ENCODE measurements around the gene HSPA9. TPM values are rescaled to one million over a fixed set of nuclear protein-coding genes. Genes with fewer than 3 reads are reported as not detected.

Gene HSPA9
- polyA plus RNA-seq, 3 donors from 2014 or later: 92.8 to 153 (median 145) TPM

DNA sequence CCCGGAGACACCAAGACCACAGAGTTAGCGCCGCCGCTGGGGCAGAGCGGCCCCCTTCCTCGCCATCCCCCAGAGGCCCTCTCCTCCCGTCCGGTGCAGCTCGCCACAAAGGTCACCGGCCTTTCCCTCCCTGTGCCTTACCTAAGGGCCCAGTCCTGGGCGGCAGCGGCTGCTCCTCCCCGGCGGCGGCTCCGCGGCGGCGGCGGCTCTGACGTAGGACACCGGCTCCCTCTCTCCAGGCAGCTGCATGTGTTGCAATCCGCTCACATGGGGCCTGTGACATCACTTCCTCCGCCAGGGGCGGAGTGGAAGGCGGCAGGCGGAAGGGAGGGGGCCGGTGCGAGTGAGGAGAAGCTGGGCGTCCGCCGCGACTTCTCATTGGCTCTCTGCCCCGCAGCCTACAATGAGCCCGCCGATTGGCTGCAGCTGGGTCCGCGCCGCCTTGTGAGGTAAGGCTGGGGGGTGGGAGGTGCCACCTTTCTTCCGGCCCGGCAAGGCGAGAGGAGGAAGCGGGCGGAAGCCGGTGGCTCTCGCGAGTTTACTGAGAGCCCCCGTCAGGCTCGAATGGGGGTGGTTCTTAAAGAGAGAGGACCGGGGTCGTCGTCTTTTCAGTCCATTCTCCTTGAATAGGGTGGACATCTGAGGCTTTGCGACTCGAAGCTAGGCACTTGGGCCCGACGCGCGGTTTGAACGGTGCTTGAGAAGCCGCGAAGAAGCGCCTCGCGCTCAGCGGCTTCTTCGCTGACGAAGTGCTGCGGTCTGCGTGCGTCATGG is 32.1 kb downstream of the HSPA9 start, which contains the start of gene ETF1:
ETF1 (minus strand) TSS at position 281 of the 774 bp plus-strand sequence. CDS start 318 bp downstream, outside the sequence.
- peaks cover 11 to 21% (median 16%) of the 10 kb centered on the region in 3 donors for H3K27me3 Mint-ChIP-seq (ENCODE audit: low read depth in 3 of 3)

GRCh38 chr5:138542180-138542955 is 32.8 kb downstream of the HSPA9 start:
- Mint-ChIP-seq H3K9me3 (no peaks in the 10 kb centered on the region), H3K36me3 (no peaks in the 10 kb centered on the region), H3K4me1 (peaks cover 65 to 76% of the 10 kb centered on the region in 2 donors), H3K27me3 (ENCODE audit: low read depth in 3 of 3) (peaks cover 13 to 19% (median 16%) of the 10 kb centered on the region in 3 donors), H3K27ac (peak overlapping the region; percentile 99 to 100 (median 100)), H3K4me3 (peak overlapping the region; percentile 96 to 100 (median 99))
- no peak for DNase-seq

More for the DNA sequence above, 32.1 kb downstream of the HSPA9 start, which contains the start of gene ETF1:
- DNase-seq: peak; percentile 100
- H3K4me3 Mint-ChIP-seq: peak within 1 kb of the TSS; percentile 96 to 100 (median 99)
- peak within 1 kb of the TSS; percentile 99 to 100 (median 100) for H3K27ac Mint-ChIP-seq
- H3K9me3 Mint-ChIP-seq: no peaks in the 10 kb centered on the region
- peaks cover 70 to 80% of the 10 kb centered on the region in 2 donors for H3K4me1 Mint-ChIP-seq
- peaks cover 0 to 3% (median 0%) of the 10 kb centered on the region in 3 donors for H3K36me3 Mint-ChIP-seq

- no peak for DNase-seq
- Mint-ChIP-seq H3K36me3 (no peaks in the 10 kb centered on the region), H3K27me3 (ENCODE audit: low read depth in 3 of 3) (peaks cover 13 to 19% (median 16%) of the 10 kb centered on the region in 3 donors), H3K4me1 (peaks cover 71 to 84% of the 10 kb centered on the region in 2 donors), H3K27ac (peak overlapping the region; percentile 90 to 100 (median 100)), H3K4me3 (peak overlapping the region; percentile 96 to 100 (median 99)), H3K9me3 (no peaks in the 10 kb centered on the region)
These were observed 33.6 kb downstream of the HSPA9 start for GRCh38 chr5:138541511-138542179.

DNA sequence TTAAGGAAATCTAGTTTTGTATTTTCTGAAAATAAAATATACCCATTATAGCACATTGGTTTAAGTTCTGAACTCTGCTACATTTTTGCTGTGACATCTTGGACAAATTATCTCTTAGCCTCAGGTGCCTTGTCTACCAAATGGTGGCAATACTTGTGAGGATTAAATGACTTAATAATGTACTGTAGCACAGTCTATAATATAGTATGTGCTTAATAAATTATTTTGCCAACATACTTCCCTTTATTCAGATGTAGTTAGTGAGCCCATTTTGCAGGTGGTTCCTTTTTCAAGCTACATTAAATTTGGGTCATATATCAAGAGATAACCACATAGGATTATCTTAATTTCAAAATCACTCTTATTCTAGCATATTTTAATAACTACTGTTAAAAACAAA is 35.4 kb downstream of the HSPA9 start:
- no peaks in the 10 kb centered on the region for H3K9me3 Mint-ChIP-seq
- H3K4me1 Mint-ChIP-seq: peaks cover 68 to 81% of the 10 kb centered on the region in 2 donors
- DNase-seq: no peak
- peaks cover 13 to 18% (median 16%) of the 10 kb centered on the region in 3 donors for H3K27me3 Mint-ChIP-seq (ENCODE audit: low read depth in 3 of 3)
- H3K36me3 Mint-ChIP-seq: no peaks in the 10 kb centered on the region
- peak overlapping the region in 2 of 5 donors; percentile 11 to 23 for H3K4me3 Mint-ChIP-seq
- peak overlapping the region; percentile 13 to 100 (median 64) for H3K27ac Mint-ChIP-seq

- H3K27me3 Mint-ChIP-seq (ENCODE audit: low read depth in 3 of 3): peaks cover 13 to 18% (median 14%) of the 10 kb centered on the region in 3 donors
- H3K4me3 Mint-ChIP-seq: peak overlapping the region in 3 of 5 donors; percentile 8 to 18 (median 8)
- H3K36me3 Mint-ChIP-seq: no peaks in the 10 kb centered on the region
- DNase-seq: no peak
- no peaks in the 10 kb centered on the region for H3K9me3 Mint-ChIP-seq
- peaks cover 67 to 81% of the 10 kb centered on the region in 2 donors for H3K4me1 Mint-ChIP-seq
- peak overlapping the region in 5 of 6 donors; percentile 13 to 72 (median 54) for H3K27ac Mint-ChIP-seq
These were observed 36.1 kb downstream of the HSPA9 start for GRCh38 chr5:138538943-138539627.

GRCh38 chr5:138536665-138537315 is 38.4 kb downstream of the HSPA9 start:
- peak overlapping the region; percentile 36 to 83 (median 75) for H3K27ac Mint-ChIP-seq
- peaks cover 0 to 2% (median 2%) of the 10 kb centered on the region in 3 donors for H3K27me3 Mint-ChIP-seq (ENCODE audit: low read depth in 3 of 3)
- H3K4me1 Mint-ChIP-seq: peaks cover 68 to 85% of the 10 kb centered on the region in 2 donors
- no peaks in the 10 kb centered on the region for H3K9me3 Mint-ChIP-seq
- DNase-seq: peak; percentile 18 to 26 (median 22)
- H3K36me3 Mint-ChIP-seq: peaks cover 0 to 4% (median 0%) of the 10 kb centered on the region in 3 donors
- no peak overlapping the region for H3K4me3 Mint-ChIP-seq

- no peaks in the 10 kb centered on the region for H3K9me3 Mint-ChIP-seq
- H3K4me3 Mint-ChIP-seq: no peak overlapping the region
- no peak for DNase-seq
- H3K27me3 Mint-ChIP-seq (ENCODE audit: low read depth in 3 of 3): peaks cover 0 to 2% (median 2%) of the 10 kb centered on the region in 3 donors
- peaks cover 0 to 4% (median 0%) of the 10 kb centered on the region in 3 donors for H3K36me3 Mint-ChIP-seq
- H3K27ac Mint-ChIP-seq: peak overlapping the region in 5 of 6 donors; percentile 67 to 80 (median 74)
- H3K4me1 Mint-ChIP-seq: peaks cover 65 to 84% of the 10 kb centered on the region in 2 donors
These were observed 39.0 kb downstream of the HSPA9 start for GRCh38 chr5:138536215-138536614.

GRCh38 chr5:138533973-138534941 is 40.9 kb downstream of the HSPA9 start:
- Mint-ChIP-seq H3K36me3 (peaks cover 0 to 6% (median 0%) of the 10 kb centered on the region in 3 donors), H3K4me3 (no peak overlapping the region), H3K4me1 (peaks cover 60 to 84% of the 10 kb centered on the region in 2 donors), H3K27me3 (ENCODE audit: low read depth in 3 of 3) (peaks cover 0 to 2% (median 2%) of the 10 kb centered on the region in 3 donors), H3K9me3 (no peaks in the 10 kb centered on the region), H3K27ac (peak overlapping the region in 1 of 6 donors; percentile 3)
- DNase-seq: no peak

GRCh38 chr5:138529812-138530211 is 45.4 kb downstream of the HSPA9 start:
- Mint-ChIP-seq H3K27ac (peak overlapping the region in 2 of 6 donors; percentile 27 to 59), H3K36me3 (peaks cover 0 to 8% (median 0%) of the 10 kb centered on the region in 3 donors), H3K4me3 (no peak overlapping the region), H3K4me1 (peaks cover 50 to 75% of the 10 kb centered on the region in 2 donors), H3K9me3 (no peaks in the 10 kb centered on the region), H3K27me3 (ENCODE audit: low read depth in 3 of 3) (peaks cover 0 to 2% (median 0%) of the 10 kb centered on the region in 3 donors)
- DNase-seq: no peak

- H3K4me3 Mint-ChIP-seq: no peak overlapping the region
- DNase-seq: no peak
- peaks cover 0 to 2% (median 0%) of the 10 kb centered on the region in 3 donors for H3K27me3 Mint-ChIP-seq (ENCODE audit: low read depth in 3 of 3)
- H3K36me3 Mint-ChIP-seq: peaks cover 0 to 8% (median 0%) of the 10 kb centered on the region in 3 donors
- peak overlapping the region in 1 of 6 donors; percentile 27 for H3K27ac Mint-ChIP-seq
- peaks cover 44 to 66% of the 10 kb centered on the region in 2 donors for H3K4me1 Mint-ChIP-seq
- H3K9me3 Mint-ChIP-seq: no peaks in the 10 kb centered on the region
These were observed 46.3 kb downstream of the HSPA9 start for GRCh38 chr5:138528744-138529469.

- Mint-ChIP-seq H3K4me1 (peaks cover 43 to 65% of the 10 kb centered on the region in 2 donors), H3K27ac (no peak overlapping the region), H3K4me3 (no peak overlapping the region), H3K27me3 (ENCODE audit: low read depth in 3 of 3) (peaks cover 0 to 2% (median 0%) of the 10 kb centered on the region in 3 donors), H3K36me3 (peaks cover 0 to 4% (median 0%) of the 10 kb centered on the region in 3 donors), H3K9me3 (no peaks in the 10 kb centered on the region)
- DNase-seq: no peak
These were observed 47.0 kb downstream of the HSPA9 start for GRCh38 chr5:138528208-138528607.
